HepG2 (cell line): ENCODE data around the gene PCNT. TPM values are rescaled to one million over a fixed set of nuclear protein-coding genes. Genes with fewer than 3 reads are reported as not detected.

Experiments used
- ETV5 ChIP-seq: IDR thresholded peaks from 2 replicates; pipeline ENCODE4 v1.6.1; 2018; ENCODE audit warnings: missing biosample characterization, missing genetic modification reagents, inconsistent platforms, borderline replicate concordance
- MXD1 ChIP-seq: sonication (generic); formaldehyde crosslinking; IDR thresholded peaks from 2 replicates; pipeline ENCODE4 v1.4.0; 2020; ENCODE audit warnings: mild to moderate bottlenecking, missing genetic modification reagents
- NRL ChIP-seq: sonication (generic); formaldehyde crosslinking; IDR thresholded peaks from 2 replicates; pipeline ENCODE4 v1.5.0; 2020; ENCODE audit warnings: missing genetic modification reagents, mild to moderate bottlenecking, moderate library complexity, borderline replicate concordance
- RBAK ChIP-seq: sonication (generic); formaldehyde crosslinking; IDR thresholded peaks from 2 replicates; pipeline ENCODE4 v1.5.1; 2020; ENCODE audit warnings: mild to moderate bottlenecking, missing genetic modification reagents
- SRSF9 ChIP-seq: fragments of 200-400 bp; formaldehyde crosslinking; IDR thresholded peaks from 2 replicates; pipeline ENCODE4 v1.6.1; 2018; ENCODE audit warnings: borderline replicate concordance, mild to moderate bottlenecking, low read depth, low read length; ENCODE audit not compliant: insufficient read depth, poor library complexity, severe bottlenecking
- ZNF33B ChIP-seq: sonication (generic); formaldehyde crosslinking; IDR thresholded peaks from 2 replicates; pipeline ENCODE4 v1.5.1; 2020; ENCODE audit warnings: mild to moderate bottlenecking, missing genetic modification reagents
- ZNF567 ChIP-seq: sonication (generic); formaldehyde crosslinking; IDR thresholded peaks from 2 replicates; pipeline ENCODE4 v1.8.1; 2023; ENCODE audit warnings: mild to moderate bottlenecking, missing genetic modification reagents, borderline replicate concordance
- ZNF724P ChIP-seq: sonication (generic); formaldehyde crosslinking; IDR thresholded peaks from 2 replicates; pipeline ENCODE4 v1.8.0; 2022; ENCODE audit warnings: missing genetic modification reagents, borderline replicate concordance
- ZNF781 ChIP-seq: sonication (generic); formaldehyde crosslinking; IDR thresholded peaks from 2 replicates; pipeline ENCODE4 v1.5.1; 2020; ENCODE audit warnings: borderline replicate concordance, mild to moderate bottlenecking, missing genetic modification reagents; ENCODE audit errors: not compliant biosample characterization
- polyA plus RNA-seq, 8 experiments: library from polyadenylated mRNA; depleted of rRNA in 3 of 8; stranded (reverse) in 7 of 8; unstranded in 1 of 8; fragments of >200 nt; fragmentation: Illumina TruSeq in 4 of 8; extraction: Trizol in 4 of 8; gene quantifications; 2 replicates each; pipeline versions ENCODE4 v1.2.1 to v1.2.3, GENCODE V29; 2011 to 2016; ENCODE audit warnings: low read depth in 4 of 8, missing spikeins in 1 of 8, mixed read lengths in 1 of 8; ENCODE audit not compliant: insufficient read depth in 1 of 8
- total RNA-seq, 5 experiments: library from RNA; depleted of rRNA; stranded (reverse); fragments of >200 nt; fragmentation: Illumina TruSeq; extraction: Trizol; gene quantifications; 2 replicates each; pipeline ENCODE4 v1.2.3, GENCODE V29; 2016; ENCODE audit warnings: low read depth in 1 of 5
- TF ChIP-seq, protein P1 (sequence below): sonication (generic); formaldehyde crosslinking; IDR thresholded peaks from 2 replicates; pipeline ENCODE4 v1.4.0; 2020; ENCODE audit warnings: mild to moderate bottlenecking, missing genetic modification reagents
- TF ChIP-seq, protein P2 (sequence below), 2 experiments: IDR thresholded peaks; 2 replicates each; pipeline ENCODE4 v1.6.1; 2011 to 2012; ENCODE audit warnings: low read length in 2 of 2, borderline replicate concordance in 1 of 2, low read depth in 1 of 2, mild to moderate bottlenecking in 1 of 2, moderate library complexity in 1 of 2

The PCNT gene
- total and polyA plus RNA-seq, 2 of the 13 experiments (the other 11 are each of a cell fraction or from before 2014, with no cell fraction given), result 5.6 to 12.4 TPM

DNA sequence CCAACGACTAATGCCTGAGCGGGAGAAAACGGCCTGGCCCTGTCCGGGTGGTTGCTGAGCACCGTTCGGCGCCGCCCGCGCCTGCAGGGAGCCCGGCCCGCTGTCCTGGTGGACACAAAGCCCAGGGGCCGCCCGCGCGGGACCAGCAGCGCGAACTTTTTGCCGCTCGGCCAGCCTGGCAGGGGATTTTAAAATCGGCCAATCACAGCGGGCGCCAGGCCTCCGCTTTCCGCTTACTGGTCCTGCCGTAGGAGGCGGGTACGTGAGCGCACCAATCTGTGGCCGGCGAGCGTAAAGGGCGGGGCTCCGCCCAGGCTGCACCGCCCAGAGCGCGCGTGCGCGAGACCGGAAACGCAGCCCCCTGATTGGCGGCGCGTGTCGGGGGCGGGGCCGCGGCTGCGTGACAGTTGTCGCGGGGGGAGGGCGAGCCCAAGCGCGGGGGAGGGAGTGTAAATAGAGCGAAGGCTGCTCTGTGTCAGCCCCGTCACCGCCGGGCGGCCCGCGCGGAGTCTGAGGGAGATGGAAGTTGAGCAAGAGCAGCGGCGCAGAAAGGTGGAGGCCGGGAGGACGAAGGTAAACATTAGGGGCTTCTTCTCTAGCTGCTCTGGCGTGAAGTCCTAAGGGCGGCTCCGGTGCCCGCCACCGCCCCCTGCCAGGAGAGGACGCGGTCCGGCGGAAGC lies at the start of gene PCNT, which contains the start of gene C21orf58 (continued):
- peak; percentile 7 for TF ChIP-seq ZNF781 (CRISPR knock-in tag)
- no peak for TF ChIP-seq SRSF9
- TF ChIP-seq, protein P1, sequence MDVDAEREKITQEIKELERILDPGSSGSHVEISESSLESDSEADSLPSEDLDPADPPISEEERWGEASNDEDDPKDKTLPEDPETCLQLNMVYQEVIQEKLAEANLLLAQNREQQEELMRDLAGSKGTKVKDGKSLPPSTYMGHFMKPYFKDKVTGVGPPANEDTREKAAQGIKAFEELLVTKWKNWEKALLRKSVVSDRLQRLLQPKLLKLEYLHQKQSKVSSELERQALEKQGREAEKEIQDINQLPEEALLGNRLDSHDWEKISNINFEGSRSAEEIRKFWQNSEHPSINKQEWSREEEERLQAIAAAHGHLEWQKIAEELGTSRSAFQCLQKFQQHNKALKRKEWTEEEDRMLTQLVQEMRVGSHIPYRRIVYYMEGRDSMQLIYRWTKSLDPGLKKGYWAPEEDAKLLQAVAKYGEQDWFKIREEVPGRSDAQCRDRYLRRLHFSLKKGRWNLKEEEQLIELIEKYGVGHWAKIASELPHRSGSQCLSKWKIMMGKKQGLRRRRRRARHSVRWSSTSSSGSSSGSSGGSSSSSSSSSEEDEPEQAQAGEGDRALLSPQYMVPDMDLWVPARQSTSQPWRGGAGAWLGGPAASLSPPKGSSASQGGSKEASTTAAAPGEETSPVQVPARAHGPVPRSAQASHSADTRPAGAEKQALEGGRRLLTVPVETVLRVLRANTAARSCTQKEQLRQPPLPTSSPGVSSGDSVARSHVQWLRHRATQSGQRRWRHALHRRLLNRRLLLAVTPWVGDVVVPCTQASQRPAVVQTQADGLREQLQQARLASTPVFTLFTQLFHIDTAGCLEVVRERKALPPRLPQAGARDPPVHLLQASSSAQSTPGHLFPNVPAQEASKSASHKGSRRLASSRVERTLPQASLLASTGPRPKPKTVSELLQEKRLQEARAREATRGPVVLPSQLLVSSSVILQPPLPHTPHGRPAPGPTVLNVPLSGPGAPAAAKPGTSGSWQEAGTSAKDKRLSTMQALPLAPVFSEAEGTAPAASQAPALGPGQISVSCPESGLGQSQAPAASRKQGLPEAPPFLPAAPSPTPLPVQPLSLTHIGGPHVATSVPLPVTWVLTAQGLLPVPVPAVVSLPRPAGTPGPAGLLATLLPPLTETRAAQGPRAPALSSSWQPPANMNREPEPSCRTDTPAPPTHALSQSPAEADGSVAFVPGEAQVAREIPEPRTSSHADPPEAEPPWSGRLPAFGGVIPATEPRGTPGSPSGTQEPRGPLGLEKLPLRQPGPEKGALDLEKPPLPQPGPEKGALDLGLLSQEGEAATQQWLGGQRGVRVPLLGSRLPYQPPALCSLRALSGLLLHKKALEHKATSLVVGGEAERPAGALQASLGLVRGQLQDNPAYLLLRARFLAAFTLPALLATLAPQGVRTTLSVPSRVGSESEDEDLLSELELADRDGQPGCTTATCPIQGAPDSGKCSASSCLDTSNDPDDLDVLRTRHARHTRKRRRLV, result peak; percentile 60; the same call in 1 of the 2 replicates
- peak; percentile 17; the same call in 1 of the 2 replicates for TF ChIP-seq ETV5 (CRISPR knock-in tag)
- TF ChIP-seq RBAK, result no peak
- peak; percentile 88; the same call in 1 of the 2 replicates for TF ChIP-seq ZNF724P (CRISPR knock-in tag)
- TF ChIP-seq ZNF33B, result no peak
- TF ChIP-seq, protein P2, sequence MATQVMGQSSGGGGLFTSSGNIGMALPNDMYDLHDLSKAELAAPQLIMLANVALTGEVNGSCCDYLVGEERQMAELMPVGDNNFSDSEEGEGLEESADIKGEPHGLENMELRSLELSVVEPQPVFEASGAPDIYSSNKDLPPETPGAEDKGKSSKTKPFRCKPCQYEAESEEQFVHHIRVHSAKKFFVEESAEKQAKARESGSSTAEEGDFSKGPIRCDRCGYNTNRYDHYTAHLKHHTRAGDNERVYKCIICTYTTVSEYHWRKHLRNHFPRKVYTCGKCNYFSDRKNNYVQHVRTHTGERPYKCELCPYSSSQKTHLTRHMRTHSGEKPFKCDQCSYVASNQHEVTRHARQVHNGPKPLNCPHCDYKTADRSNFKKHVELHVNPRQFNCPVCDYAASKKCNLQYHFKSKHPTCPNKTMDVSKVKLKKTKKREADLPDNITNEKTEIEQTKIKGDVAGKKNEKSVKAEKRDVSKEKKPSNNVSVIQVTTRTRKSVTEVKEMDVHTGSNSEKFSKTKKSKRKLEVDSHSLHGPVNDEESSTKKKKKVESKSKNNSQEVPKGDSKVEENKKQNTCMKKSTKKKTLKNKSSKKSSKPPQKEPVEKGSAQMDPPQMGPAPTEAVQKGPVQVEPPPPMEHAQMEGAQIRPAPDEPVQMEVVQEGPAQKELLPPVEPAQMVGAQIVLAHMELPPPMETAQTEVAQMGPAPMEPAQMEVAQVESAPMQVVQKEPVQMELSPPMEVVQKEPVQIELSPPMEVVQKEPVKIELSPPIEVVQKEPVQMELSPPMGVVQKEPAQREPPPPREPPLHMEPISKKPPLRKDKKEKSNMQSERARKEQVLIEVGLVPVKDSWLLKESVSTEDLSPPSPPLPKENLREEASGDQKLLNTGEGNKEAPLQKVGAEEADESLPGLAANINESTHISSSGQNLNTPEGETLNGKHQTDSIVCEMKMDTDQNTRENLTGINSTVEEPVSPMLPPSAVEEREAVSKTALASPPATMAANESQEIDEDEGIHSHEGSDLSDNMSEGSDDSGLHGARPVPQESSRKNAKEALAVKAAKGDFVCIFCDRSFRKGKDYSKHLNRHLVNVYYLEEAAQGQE (IDR thresholded peaks at IDR 0.05; ENCODE audit: borderline replicate concordance in 1 of 2, low read depth in 1 of 2, low read length in 2 of 2), result no peak
- TF ChIP-seq ZNF567 (CRISPR knock-in tag), result 0 out of 2 replicates have a peak, but pooled peaks have one; percentile 34
- TF ChIP-seq MXD1 (CRISPR knock-in tag), result peak; percentile 71; the same call in 1 of the 2 replicates
- peak; percentile 64 for TF ChIP-seq NRL (CRISPR knock-in tag)
